Right lobe of liver (tissue), 4 donors: Measurements from ENCODE around the gene HSPA5.

Experiments
- CTCF ChIP-seq, 4 donors: fragments of 200-600 bp in 3 of 4; fragments of 450-650 bp in 1 of 4; IDR thresholded peaks; one replicate each; pipeline versions ENCODE4 v1.5.1 to v1.8.0; 2016 to 2022; ENCODE audit warnings: antibody characterized with exemption in 4 of 4, mild to moderate bottlenecking in 2 of 4
- POLR2A ChIP-seq: fragments of 450-650 bp; IDR thresholded peaks from one replicate; pipeline ENCODE4 v1.6.1; 2017; ENCODE audit warnings: antibody characterized with exemption, mild to moderate bottlenecking
- donor health status: DM: no; HTN: no; CAD: no.
- donor health status: DM: no; HTN: no; CAD: no.
- donor health status: DM: no; HTN: yes; CAD: no.

GRCh38 chr9:125238915-125239446, 2.2 kb downstream of the HSPA5 start:
- TF ChIP-seq POLR2A (no peak), CTCF (IDR thresholded peaks at IDR 0.05) (no peak)
